Keratinocyte (primary cell): ENCODE results near the gene METTL27. TPM values are rescaled to one million over a fixed set of nuclear protein-coding genes. Genes with fewer than 3 reads are reported as not detected.

ENCODE experiments used
- DNase-seq: peaks from one replicate; pipeline ENCODE4 v3.0.0-alpha.2; 2011; ENCODE audit warnings: low read depth, missing footprints, low spot score
- FAIRE-seq: peaks from 2 replicates; lab custom pipeline; 2011; peaks lifted over from hg19 to GRCh38; lab: Jason Lieb, UNC
- H2AFZ ChIP-seq: 2 replicates; pipeline ENCODE4 v1.6.0; 2012; ENCODE audit warnings: low read length, control low read depth, inconsistent platforms; ENCODE audit not compliant: control insufficient read depth
- H3K27ac ChIP-seq: 2 replicates; pipeline ENCODE4 v1.5.1; 2011; ENCODE audit warnings: low read length; ENCODE audit not compliant: control insufficient read depth, insufficient read depth
- H3K27me3 ChIP-seq: 3 replicates; pipeline ENCODE4 v1.6.0; 2011; ENCODE audit warnings: low read length; ENCODE audit not compliant: control insufficient read depth, insufficient read depth; ENCODE audit errors: extremely low read depth
- H3K36me3 ChIP-seq, 2 experiments: 2 replicates in 1 of 2; 3 replicates in 1 of 2; pipeline ENCODE4 v1.5.1; 2011; ENCODE audit warnings: low read length in 2 of 2, mild to moderate bottlenecking in 1 of 2; ENCODE audit not compliant: control insufficient read depth in 2 of 2, insufficient read depth in 2 of 2; ENCODE audit errors: extremely low read depth in 1 of 2
- H3K4me1 ChIP-seq: 3 replicates; pipeline ENCODE4 v1.5.1; 2011; ENCODE audit warnings: low read length; ENCODE audit not compliant: control insufficient read depth, insufficient read depth; ENCODE audit errors: extremely low read depth
- H3K4me2 ChIP-seq: 3 replicates; pipeline ENCODE4 v1.6.0; 2011; ENCODE audit warnings: low read depth, low read length; ENCODE audit not compliant: control insufficient read depth, insufficient read depth; ENCODE audit errors: extremely low read depth
- H3K4me3 ChIP-seq, 3 experiments: fragments of 200-600 bp in 1 of 3; sonication (generic) in 1 of 3; 2 replicates in 2 of 3; 3 replicates in 1 of 3; pipeline ENCODE4 v1.5.1; 2011 to 2016; ENCODE audit warnings: low read length in 3 of 3, mild to moderate bottlenecking in 3 of 3, control low read depth in 2 of 3, inconsistent platforms in 1 of 3, low read depth in 1 of 3, mixed read lengths in 1 of 3, mixed run types in 1 of 3, moderate library complexity in 1 of 3; ENCODE audit not compliant: control insufficient read depth in 2 of 3, insufficient read depth in 2 of 3; ENCODE audit errors: extremely low read depth in 1 of 3
- H3K79me2 ChIP-seq: 2 replicates; pipeline ENCODE4 v1.6.0; 2012; ENCODE audit warnings: low read length; ENCODE audit not compliant: control insufficient read depth, insufficient read depth
- H3K9ac ChIP-seq: 3 replicates; pipeline ENCODE4 v1.6.0; 2011; ENCODE audit warnings: low read length; ENCODE audit not compliant: control insufficient read depth, insufficient read depth; ENCODE audit errors: extremely low read depth
- H3K9me1 ChIP-seq: 3 replicates; pipeline ENCODE4 v1.6.0; 2011; ENCODE audit warnings: low read length; ENCODE audit not compliant: control insufficient read depth, insufficient read depth; ENCODE audit errors: extremely low read depth
- H3K9me3 ChIP-seq: 2 replicates; pipeline ENCODE4 v1.5.1; 2012; ENCODE audit warnings: low read depth, low read length; ENCODE audit not compliant: control insufficient read depth
- H4K20me1 ChIP-seq: 3 replicates; pipeline ENCODE4 v1.6.0; 2011; ENCODE audit warnings: low read length; ENCODE audit not compliant: control insufficient read depth, insufficient read depth; ENCODE audit errors: extremely low read depth
- EZH2 ChIP-seq: IDR thresholded peaks from one replicate; pipeline ENCODE4 v1.6.1; 2012; ENCODE audit warnings: inconsistent platforms, mild to moderate bottlenecking, low read length, moderate library complexity
- dilution Hi-C: fragments of 300-500 bp; cut with MboI; formaldehyde crosslinking; loops from one replicate; pipeline ENCODE4 v1.7.0; 2020; ENCODE audit warnings: low sequenced_read_pairs; ENCODE audit not compliant: extremely low pct_ligation_motif_present
- polyA plus RNA-seq, 5 experiments: library from polyadenylated mRNA; depleted of rRNA in 3 of 5; stranded (reverse) in 3 of 5; stranded (forward) in 1 of 5; unstranded in 1 of 5; fragments of >200 nt; gene quantifications; 1 replicate in 1 of 5; 2 replicates in 3 of 5; 3 replicates in 1 of 5; pipeline versions ENCODE4 v1.2.1 to v1.2.3, GENCODE V29; 2011 to 2012; ENCODE audit warnings: missing spikeins in 2 of 5, low read depth in 1 of 5, low replicate concordance in 1 of 5
- TF ChIP-seq, protein P1 (sequence below), 3 experiments: IDR thresholded peaks in 1 of 3; conservative IDR thresholded peaks in 1 of 3; optimal IDR thresholded peaks in 1 of 3; 2 replicates in 2 of 3; 3 replicates in 1 of 3; pipeline versions ENCODE3 to v1.5.1; 2011; ENCODE audit warnings: low read length in 3 of 3, mild to moderate bottlenecking in 3 of 3, moderate library complexity in 2 of 3, control low read depth in 1 of 3, inconsistent platforms in 1 of 3; ENCODE audit not compliant: insufficient read depth in 2 of 3; ENCODE audit errors: extremely low read depth in 1 of 3

The METTL27 gene
- polyA plus RNA-seq, 1 donor (not counting 4 experiments of a cell fraction or from before 2014, with no cell fraction given): 0.90 TPM

DNA sequence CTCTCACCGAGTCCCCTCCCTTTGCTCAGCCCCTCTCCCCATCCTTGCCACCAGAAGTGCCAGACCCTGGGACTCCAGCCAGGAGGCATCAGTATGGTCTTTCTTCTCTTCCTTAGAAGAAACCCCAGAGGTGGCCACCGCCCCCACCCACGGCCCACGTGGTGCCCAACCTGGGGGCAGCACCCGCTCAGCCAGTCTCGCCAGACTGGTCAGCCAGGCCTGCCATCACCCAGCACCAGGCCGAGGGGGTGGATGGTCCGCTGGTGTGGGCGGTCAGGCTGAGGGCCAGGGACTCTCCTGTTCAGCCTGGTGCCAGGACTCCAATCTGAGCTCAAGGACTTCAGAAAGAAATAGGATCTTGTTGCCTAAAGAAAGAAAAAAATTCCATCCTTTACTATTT, 17.3 kb downstream of the METTL27 start:
- dilution Hi-C loops: no loop called here
- Histone ChIP-seq H3K9me3 (no peaks in the 10 kb centered on the region), H3K27ac (no peak overlapping the region), H3K9me1 (no peaks in the 10 kb centered on the region), H3K4me2 (no peak overlapping the region), H3K9ac (no peak overlapping the region), H2AFZ (no peak overlapping the region), H3K79me2 (no peaks in the 10 kb centered on the region), H3K4me3 (no peak overlapping the region), H4K20me1 (no peaks in the 10 kb centered on the region), H3K4me1 (peaks cover 38% of the 10 kb centered on the region), H3K36me3 (no peaks in the 10 kb centered on the region), H3K27me3 (no peaks in the 10 kb centered on the region)
- DNase-seq (no peak), FAIRE-seq (no peak)
- TF ChIP-seq EZH2: no peak
- TF ChIP-seq, protein P1, sequence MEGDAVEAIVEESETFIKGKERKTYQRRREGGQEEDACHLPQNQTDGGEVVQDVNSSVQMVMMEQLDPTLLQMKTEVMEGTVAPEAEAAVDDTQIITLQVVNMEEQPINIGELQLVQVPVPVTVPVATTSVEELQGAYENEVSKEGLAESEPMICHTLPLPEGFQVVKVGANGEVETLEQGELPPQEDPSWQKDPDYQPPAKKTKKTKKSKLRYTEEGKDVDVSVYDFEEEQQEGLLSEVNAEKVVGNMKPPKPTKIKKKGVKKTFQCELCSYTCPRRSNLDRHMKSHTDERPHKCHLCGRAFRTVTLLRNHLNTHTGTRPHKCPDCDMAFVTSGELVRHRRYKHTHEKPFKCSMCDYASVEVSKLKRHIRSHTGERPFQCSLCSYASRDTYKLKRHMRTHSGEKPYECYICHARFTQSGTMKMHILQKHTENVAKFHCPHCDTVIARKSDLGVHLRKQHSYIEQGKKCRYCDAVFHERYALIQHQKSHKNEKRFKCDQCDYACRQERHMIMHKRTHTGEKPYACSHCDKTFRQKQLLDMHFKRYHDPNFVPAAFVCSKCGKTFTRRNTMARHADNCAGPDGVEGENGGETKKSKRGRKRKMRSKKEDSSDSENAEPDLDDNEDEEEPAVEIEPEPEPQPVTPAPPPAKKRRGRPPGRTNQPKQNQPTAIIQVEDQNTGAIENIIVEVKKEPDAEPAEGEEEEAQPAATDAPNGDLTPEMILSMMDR (optimal IDR thresholded peaks at IDR 0.05 in 1 of 3, IDR thresholded peaks at IDR 0.05 in 1 of 3, conservative IDR thresholded peaks at IDR 0.05 in 1 of 3; ENCODE audit: extremely low read depth in 1 of 3, insufficient read depth in 2 of 3, low read length in 3 of 3): no peak

DNA sequence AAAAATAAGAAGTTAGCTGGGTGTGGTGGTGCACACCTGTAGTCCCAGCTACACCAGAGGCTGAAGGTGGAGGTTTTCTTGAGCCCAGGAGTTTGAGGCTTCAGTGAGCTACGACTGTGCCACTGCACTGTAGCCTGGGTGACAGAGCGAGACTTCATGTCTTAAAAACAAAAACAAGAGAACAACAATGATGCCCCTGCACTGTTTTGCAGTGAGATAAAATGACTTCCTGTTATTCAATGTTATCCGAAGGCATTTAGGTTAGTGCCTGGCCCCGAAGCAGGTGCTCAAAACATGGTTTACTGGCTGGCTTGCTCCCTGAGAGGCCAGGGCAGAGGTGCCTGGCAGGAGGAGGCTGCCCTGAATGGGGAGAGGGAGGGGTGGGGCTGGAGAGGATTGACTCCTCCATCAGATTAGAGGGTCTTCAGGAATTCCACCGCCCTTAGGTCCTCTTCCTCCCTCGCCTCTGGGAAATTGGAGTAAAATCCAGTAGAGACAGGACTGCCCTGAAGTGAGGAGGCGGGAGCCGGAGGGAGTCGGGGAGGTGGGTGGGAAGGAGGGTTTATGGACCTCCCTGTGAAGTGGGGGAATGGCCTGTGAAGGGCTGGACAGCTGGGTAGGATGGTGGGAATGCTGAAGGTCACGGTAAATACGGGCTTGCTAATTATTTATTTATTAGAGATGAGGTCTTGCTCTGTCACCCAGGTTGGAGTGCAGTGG, 18.3 kb downstream of the METTL27 start:
- dilution Hi-C loops: no loop called here
- Histone ChIP-seq H3K27ac (no peak overlapping the region), H3K4me1 (peaks cover 30% of the 10 kb centered on the region)

More for the DNA sequence above, 18.3 kb downstream of the METTL27 start:
- no peak overlapping the region for H3K4me2 ChIP-seq
- no peaks in the 10 kb centered on the region for H3K9me3 ChIP-seq
- DNase-seq (no peak), FAIRE-seq (no peak)
- no peaks in the 10 kb centered on the region for H3K36me3 ChIP-seq
- TF ChIP-seq EZH2: no peak
- TF ChIP-seq, protein P1 (optimal IDR thresholded peaks at IDR 0.05 in 1 of 3, IDR thresholded peaks at IDR 0.05 in 1 of 3, conservative IDR thresholded peaks at IDR 0.05 in 1 of 3; ENCODE audit: extremely low read depth in 1 of 3, insufficient read depth in 2 of 3, low read length in 3 of 3): no peak
- H3K79me2 ChIP-seq: no peaks in the 10 kb centered on the region
- no peaks in the 10 kb centered on the region for H4K20me1 ChIP-seq
- no peaks in the 10 kb centered on the region for H3K27me3 ChIP-seq
- H3K9ac ChIP-seq: no peak overlapping the region
- H2AFZ ChIP-seq: no peak overlapping the region
- H3K9me1 ChIP-seq: no peaks in the 10 kb centered on the region
- no peak overlapping the region for H3K4me3 ChIP-seq
